GM10248 (cell line): ENCODE measurements around the gene MPP2.

Experiments used
- CTCF ChIA-PET: fragments of 300-600 bp; sonication (Branson Sonifier 250); formaldehyde crosslinking; extraction: SDS; loops from one replicate; lab custom pipeline; 2021; ENCODE audit warnings: antibody characterized with exemption; lab: Yijun Ruan, JAX
- POLR2A ChIA-PET: fragments of 350-650 bp; sonication (Branson Sonifier 250); formaldehyde crosslinking; extraction: SDS; loops from one replicate; lab custom pipeline; 2020; ENCODE audit warnings: antibody characterized with exemption; lab: Yijun Ruan, JAX
- DNase-seq: peaks from one replicate; pipeline ENCODE4 v3.0.0; 2012; ENCODE audit errors: extremely low spot score
- CTCF ChIP-seq: IDR thresholded peaks from 2 replicates; pipeline ENCODE4 v1.5.1; 2012; ENCODE audit warnings: mild to moderate bottlenecking, low read depth; ENCODE audit errors: extremely low read depth, missing control alignments, control extremely low read depth

MPP2 gene

DNA sequence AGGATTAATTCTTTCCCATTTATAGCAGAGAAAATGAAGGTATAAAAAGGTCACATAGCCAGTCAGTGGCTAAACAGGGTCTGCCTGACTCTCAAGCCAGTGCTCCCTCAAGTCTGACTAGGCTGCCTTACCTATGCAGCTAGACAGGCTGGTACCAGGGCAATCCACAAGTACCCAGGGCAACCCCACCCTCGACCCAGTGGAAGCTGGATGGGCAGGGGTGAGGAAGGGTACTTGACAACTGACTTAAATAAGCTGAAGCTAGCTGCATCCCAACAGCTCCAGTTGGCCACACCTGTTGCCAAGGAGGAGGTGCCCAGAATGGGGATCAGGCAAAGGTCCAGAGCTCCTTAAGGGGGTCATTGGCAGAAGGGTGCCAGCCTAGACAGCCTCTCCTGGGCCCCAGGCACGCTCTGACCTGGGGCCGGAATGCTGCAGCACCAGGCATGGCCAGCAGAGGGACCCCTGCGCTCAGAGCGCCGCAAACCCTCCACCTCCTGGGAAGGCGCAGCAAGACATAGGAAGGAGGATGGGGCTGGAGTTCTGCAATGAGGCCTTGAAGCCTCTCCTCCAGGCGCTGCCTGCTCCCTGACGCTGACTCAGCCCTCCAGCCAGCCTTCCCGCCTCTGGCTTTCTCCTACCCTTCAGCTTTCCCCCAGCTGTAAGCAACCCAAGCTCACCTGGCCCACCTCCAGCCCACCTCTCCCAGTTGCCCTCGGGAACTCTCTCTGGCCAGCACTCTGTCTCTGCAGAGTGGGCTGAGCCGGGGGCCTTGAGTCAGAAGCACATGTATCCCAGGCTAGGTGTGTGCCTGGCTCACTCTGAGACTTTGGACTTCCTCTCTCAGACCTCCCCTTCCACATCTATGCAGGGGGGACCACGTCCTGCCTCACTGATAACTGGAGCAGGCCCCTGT lies 28.8 kb downstream of the MPP2 start:
- peak; percentile 99 for TF ChIP-seq CTCF
- DNase-seq = peak; percentile 87
- ChIA-PET CTCF (interaction anchor here (0.6 to 5.3 kb wide), 41 partner anchors 10 to 294 kb away, joined by 3 to 41 read pairs (median 5); partner anchors contain the start of genes CD300LG, MPP2 and PYY), POLR2A (no interaction called here)

- CTCF ChIA-PET = interaction anchor here (0.7 to 5.3 kb wide), 37 partner anchors 11 to 229 kb away, joined by 3 to 41 read pairs (median 5); partner anchors contain the start of genes CD300LG, MPP2 and PYY
- TF ChIP-seq CTCF = no peak
- POLR2A ChIA-PET = no interaction called here
- no peak for DNase-seq
Measured at GRCh38 chr17:43877451-43878155, 29.7 kb downstream of the MPP2 start.

- no peak for DNase-seq
- CTCF ChIA-PET = interaction anchor here (0.8 to 5.3 kb wide), 10 partner anchors 10 to 120 kb away, joined by 3 to 38 read pairs (median 8); no protein-coding TSS in a partner anchor
- no peak for TF ChIP-seq CTCF
- POLR2A ChIA-PET = no interaction called here
Measured at GRCh38 chr17:43877031-43877430, 30.3 kb downstream of the MPP2 start.

GRCh38 chr17:43875476-43876147 lies 31.7 kb downstream of the MPP2 start:
- DNase-seq = no peak
- POLR2A ChIA-PET = no interaction called here
- no peak for TF ChIP-seq CTCF
- CTCF ChIA-PET = no interaction called here

DNA sequence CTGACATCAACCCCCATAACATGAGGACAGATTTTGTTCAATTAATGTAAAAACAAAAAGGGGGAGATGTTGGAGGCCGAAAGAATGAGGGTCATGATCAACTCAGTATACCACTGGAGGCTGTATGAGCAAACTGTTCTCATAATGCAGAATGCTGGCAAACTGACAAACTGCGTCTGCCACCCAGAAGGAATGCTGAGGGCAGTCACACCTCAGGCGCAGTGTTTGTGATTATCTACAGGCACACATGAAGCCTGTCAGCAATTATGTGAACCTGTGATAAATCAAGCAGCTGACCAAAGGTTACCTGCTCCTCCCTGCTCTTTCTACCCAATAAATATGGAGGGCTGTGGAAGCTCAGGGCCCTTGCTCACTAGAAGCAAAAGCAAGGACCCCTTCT lies 33.0 kb downstream of the MPP2 start:
- ChIA-PET CTCF (no interaction called here), POLR2A (no interaction called here)
- TF ChIP-seq CTCF = no peak
- DNase-seq = no peak

GRCh38 chr17:43873815-43874214 lies 33.5 kb downstream of the MPP2 start:
- no peak for TF ChIP-seq CTCF
- ChIA-PET POLR2A (no interaction called here), CTCF (no interaction called here)
- DNase-seq = no peak
